ENCODE data around the gene MCC.
"Not testable (repeated sequence)": the region's sequence is repeated elsewhere in the genome, so short reads cannot be mapped to it uniquely, and the experiment has no call there.

MCC gene

GRCh38 chr5:113425909-113426308 lies 62.3 kb downstream of the MCC start:
- DNase-seq (ENCODE audit: low read depth in 2 of 2), result no peak

- DNase-seq (ENCODE audit: low read depth in 2 of 2), result no peak
Measured at GRCh38 chr5:113421693-113422092, 66.6 kb downstream of the MCC start.

GRCh38 chr5:113405530-113405929 lies 82.7 kb downstream of the MCC start:
- DNase-seq (ENCODE audit: low read depth in 2 of 2), result no peak

- DNase-seq (ENCODE audit: low read depth in 2 of 2), result no peak
Measured at GRCh38 chr5:113404269-113404668, 84.0 kb downstream of the MCC start.

GRCh38 chr5:113397986-113398385 lies 90.3 kb downstream of the MCC start:
- not testable (repeated sequence) for DNase-seq (ENCODE audit: low read depth in 2 of 2)

- DNase-seq (ENCODE audit: low read depth in 2 of 2), result no peak
Measured at GRCh38 chr5:113397046-113397445, 91.2 kb downstream of the MCC start.

- DNase-seq (ENCODE audit: low read depth in 2 of 2), result no peak
Measured at GRCh38 chr5:113394658-113395057, 93.6 kb downstream of the MCC start.

- no peak for DNase-seq (ENCODE audit: low read depth in 2 of 2)
Measured at GRCh38 chr5:113390224-113390623, 98.0 kb downstream of the MCC start.

GRCh38 chr5:113389116-113389515 lies 99.1 kb downstream of the MCC start:
- no peak for DNase-seq (ENCODE audit: low read depth in 2 of 2)

- no peak for DNase-seq (ENCODE audit: low read depth in 2 of 2)
Measured at GRCh38 chr5:113387844-113388243, 100.4 kb downstream of the MCC start.

- no peak for DNase-seq (ENCODE audit: low read depth in 2 of 2)
Measured at GRCh38 chr5:113384782-113385285, 103.4 kb downstream of the MCC start.

- no peak for DNase-seq (ENCODE audit: low read depth in 2 of 2)
Measured at GRCh38 chr5:113382731-113383130, 105.5 kb downstream of the MCC start.

- no peak for DNase-seq (ENCODE audit: low read depth in 2 of 2)
Measured at GRCh38 chr5:113381791-113382190, 106.5 kb downstream of the MCC start.

GRCh38 chr5:113380807-113381326 lies 107.4 kb downstream of the MCC start:
- DNase-seq (ENCODE audit: low read depth in 2 of 2), result no peak

- no peak for DNase-seq (ENCODE audit: low read depth in 2 of 2)
Measured at GRCh38 chr5:113379936-113380806, 108.1 kb downstream of the MCC start.

- peak; percentile 4 to 14 for DNase-seq (ENCODE audit: low read depth in 2 of 2)
Measured at GRCh38 chr5:113378959-113379541, 109.2 kb downstream of the MCC start.

- no peak for DNase-seq (ENCODE audit: low read depth in 2 of 2)
Measured at GRCh38 chr5:113378514-113378913, 109.7 kb downstream of the MCC start.

GRCh38 chr5:113378081-113378480 lies 110.2 kb downstream of the MCC start:
- no peak for DNase-seq (ENCODE audit: low read depth in 2 of 2)

- DNase-seq (ENCODE audit: low read depth in 2 of 2), result no peak
Measured at GRCh38 chr5:113376640-113377039, 111.6 kb downstream of the MCC start.

GRCh38 chr5:113375480-113376060 lies 112.7 kb downstream of the MCC start:
- DNase-seq (ENCODE audit: low read depth in 2 of 2), result no peak

- no peak for DNase-seq (ENCODE audit: low read depth in 2 of 2)
Measured at GRCh38 chr5:113373426-113373825, 114.8 kb downstream of the MCC start.

GRCh38 chr5:113371721-113372196 lies 116.5 kb downstream of the MCC start:
- DNase-seq (ENCODE audit: low read depth in 2 of 2), result no peak
